ENCODE data around the gene ACTR2.

- TF ChIP-seq, protein P1, sequence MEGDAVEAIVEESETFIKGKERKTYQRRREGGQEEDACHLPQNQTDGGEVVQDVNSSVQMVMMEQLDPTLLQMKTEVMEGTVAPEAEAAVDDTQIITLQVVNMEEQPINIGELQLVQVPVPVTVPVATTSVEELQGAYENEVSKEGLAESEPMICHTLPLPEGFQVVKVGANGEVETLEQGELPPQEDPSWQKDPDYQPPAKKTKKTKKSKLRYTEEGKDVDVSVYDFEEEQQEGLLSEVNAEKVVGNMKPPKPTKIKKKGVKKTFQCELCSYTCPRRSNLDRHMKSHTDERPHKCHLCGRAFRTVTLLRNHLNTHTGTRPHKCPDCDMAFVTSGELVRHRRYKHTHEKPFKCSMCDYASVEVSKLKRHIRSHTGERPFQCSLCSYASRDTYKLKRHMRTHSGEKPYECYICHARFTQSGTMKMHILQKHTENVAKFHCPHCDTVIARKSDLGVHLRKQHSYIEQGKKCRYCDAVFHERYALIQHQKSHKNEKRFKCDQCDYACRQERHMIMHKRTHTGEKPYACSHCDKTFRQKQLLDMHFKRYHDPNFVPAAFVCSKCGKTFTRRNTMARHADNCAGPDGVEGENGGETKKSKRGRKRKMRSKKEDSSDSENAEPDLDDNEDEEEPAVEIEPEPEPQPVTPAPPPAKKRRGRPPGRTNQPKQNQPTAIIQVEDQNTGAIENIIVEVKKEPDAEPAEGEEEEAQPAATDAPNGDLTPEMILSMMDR (IDR thresholded peaks at IDR 0.05), result no peak
- no peak for TF ChIP-seq POLR2AphosphoS5 (IDR thresholded peaks at IDR 0.05)
These were observed 54.9 kb downstream of the ACTR2 start for GRCh38 chr2:65282477-65283053.
